A673 (cell line): ENCODE data around the gene ANKS6.

Experiments used
- EZH2 ChIP-seq: fragments of 200-600 bp; sonication (generic); IDR thresholded peaks from 2 replicates; pipeline ENCODE4 v1.6.1; 2017; ENCODE audit warnings: borderline replicate concordance, low read depth, mild to moderate bottlenecking, mixed read lengths, antibody characterized with exemption, low read length; ENCODE audit not compliant: poor library complexity, severe bottlenecking
- TF ChIP-seq, protein P1 (sequence below): fragments of 300-800, 200-600 bp; sonication (generic); conservative IDR thresholded peaks from 2 replicates; pipeline ENCODE4 v1.5.1; 2017; ENCODE audit warnings: low read depth, mild to moderate bottlenecking, antibody characterized with exemption, low read length, moderate library complexity, mixed read lengths

DNA sequence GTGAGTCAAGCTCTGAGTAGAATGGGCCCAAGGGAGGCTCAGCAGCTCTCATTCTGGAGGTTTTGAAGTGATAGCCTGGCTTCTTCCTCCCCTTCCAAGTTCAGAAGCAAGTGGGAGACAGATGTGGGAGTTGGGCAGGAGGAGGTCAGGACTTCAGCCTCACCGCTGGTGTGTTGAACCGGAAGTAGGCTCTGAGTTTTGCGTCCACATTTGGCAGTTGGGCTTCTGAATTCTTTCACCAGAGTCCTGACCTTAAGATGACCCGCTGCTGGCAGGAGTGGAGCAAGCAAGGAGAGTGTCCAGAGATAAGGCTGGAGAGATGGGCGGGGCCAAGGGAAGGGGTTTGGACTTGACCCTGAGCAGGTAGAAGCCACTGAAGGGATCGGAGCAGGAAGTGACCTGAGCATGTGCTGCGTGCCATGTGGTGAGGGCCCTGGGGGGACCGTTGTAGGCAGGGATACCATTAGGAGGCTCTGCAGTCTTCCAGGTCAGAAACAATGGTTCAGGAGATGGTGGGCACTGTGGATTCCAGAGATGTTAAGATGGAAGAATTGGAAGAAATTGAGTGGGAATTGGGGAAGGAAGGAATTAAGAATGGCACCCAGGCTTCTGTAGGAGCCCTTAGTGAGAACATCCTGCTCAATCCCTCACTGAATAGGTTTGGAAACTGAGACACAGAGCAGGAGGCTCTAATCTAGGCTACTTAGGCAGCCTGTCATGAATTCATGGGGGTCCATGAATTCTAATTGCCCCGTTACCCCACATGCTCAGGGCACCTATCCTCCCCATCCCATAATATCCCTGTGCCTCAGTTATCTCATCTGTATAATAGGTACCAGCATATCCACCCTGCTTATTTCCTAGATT, 37.0 kb upstream of the ANKS6 start:
- TF ChIP-seq, protein P1, sequence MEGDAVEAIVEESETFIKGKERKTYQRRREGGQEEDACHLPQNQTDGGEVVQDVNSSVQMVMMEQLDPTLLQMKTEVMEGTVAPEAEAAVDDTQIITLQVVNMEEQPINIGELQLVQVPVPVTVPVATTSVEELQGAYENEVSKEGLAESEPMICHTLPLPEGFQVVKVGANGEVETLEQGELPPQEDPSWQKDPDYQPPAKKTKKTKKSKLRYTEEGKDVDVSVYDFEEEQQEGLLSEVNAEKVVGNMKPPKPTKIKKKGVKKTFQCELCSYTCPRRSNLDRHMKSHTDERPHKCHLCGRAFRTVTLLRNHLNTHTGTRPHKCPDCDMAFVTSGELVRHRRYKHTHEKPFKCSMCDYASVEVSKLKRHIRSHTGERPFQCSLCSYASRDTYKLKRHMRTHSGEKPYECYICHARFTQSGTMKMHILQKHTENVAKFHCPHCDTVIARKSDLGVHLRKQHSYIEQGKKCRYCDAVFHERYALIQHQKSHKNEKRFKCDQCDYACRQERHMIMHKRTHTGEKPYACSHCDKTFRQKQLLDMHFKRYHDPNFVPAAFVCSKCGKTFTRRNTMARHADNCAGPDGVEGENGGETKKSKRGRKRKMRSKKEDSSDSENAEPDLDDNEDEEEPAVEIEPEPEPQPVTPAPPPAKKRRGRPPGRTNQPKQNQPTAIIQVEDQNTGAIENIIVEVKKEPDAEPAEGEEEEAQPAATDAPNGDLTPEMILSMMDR = no peak
- TF ChIP-seq EZH2 = no peak
